Stimulated activated memory B cell treated with anti-CD40 and anti-IgM and Interleukin-4, amounts not matched to agents 10 μg/mL and 1 μg/mL and 100 μg/mL, for 72 hours (primary cell): ENCODE measurements around the gene RPS6KB2.
A peak's percentile ranks its signal among the peaks of the same experiment; 100 is the strongest.

ENCODE experiments used
- ATAC-seq: fragments of 150-1000 bp; cut with Tn5 transposase; 2 replicates; pipeline ENCODE4 v1.10.0; 2021
- H3K27ac Mint-ChIP-seq: one replicate; pipeline ENCODE4 v1.8.0; 2022; ENCODE audit warnings: mild to moderate bottlenecking, mixed read lengths
- H3K27me3 Mint-ChIP-seq: one replicate; pipeline ENCODE4 v1.8.0; 2022; ENCODE audit warnings: mixed read lengths
- H3K36me3 Mint-ChIP-seq: one replicate; pipeline ENCODE4 v1.8.0; 2022; ENCODE audit warnings: mixed read lengths
- H3K4me1 Mint-ChIP-seq: one replicate; pipeline ENCODE4 v1.8.0; 2022; ENCODE audit warnings: mixed read lengths
- H3K4me3 Mint-ChIP-seq: one replicate; pipeline ENCODE4 v1.8.0; 2022; ENCODE audit warnings: mild to moderate bottlenecking, moderate library complexity, mixed read lengths
- H3K9me3 Mint-ChIP-seq: one replicate; pipeline ENCODE4 v1.8.0; 2022; ENCODE audit warnings: mixed read lengths

Gene RPS6KB2

DNA sequence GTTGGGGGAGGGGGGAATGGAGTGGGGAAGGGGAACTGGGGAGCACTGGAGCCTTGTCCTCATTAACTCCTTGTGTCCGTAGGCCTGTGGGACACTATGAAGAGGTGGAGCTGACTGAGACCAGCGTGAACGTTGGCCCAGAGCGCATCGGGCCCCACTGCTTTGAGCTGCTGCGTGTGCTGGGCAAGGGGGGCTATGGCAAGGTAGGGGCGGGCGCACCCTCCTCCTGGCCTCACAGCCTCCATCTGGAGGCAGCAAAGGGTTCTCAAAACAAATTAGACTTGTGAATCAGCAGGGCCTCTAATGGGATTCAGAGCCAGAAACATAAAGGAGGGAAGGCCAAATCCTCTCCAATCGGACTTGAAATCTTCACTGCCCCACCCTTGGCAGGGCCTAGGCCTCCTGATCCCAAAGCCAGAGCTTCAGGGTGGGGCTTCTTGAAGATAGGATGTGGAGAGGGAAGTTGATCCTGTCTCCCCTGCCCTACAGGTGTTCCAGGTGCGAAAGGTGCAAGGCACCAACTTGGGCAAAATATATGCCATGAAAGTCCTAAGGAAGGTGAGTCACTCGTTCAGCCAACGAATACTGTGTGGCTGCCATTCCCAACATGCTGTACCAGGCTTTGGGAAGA is 859 bp downstream of the RPS6KB2 start:
- Mint-ChIP-seq H3K27ac (peak overlapping the region; percentile 91), H3K4me1 (peaks cover 51% of the 10 kb centered on the region), H3K27me3 (no peaks in the 10 kb centered on the region), H3K4me3 (peak overlapping the region; percentile 92), H3K9me3 (no peaks in the 10 kb centered on the region), H3K36me3 (peaks cover 24% of the 10 kb centered on the region)
- ATAC-seq: no peak

DNA sequence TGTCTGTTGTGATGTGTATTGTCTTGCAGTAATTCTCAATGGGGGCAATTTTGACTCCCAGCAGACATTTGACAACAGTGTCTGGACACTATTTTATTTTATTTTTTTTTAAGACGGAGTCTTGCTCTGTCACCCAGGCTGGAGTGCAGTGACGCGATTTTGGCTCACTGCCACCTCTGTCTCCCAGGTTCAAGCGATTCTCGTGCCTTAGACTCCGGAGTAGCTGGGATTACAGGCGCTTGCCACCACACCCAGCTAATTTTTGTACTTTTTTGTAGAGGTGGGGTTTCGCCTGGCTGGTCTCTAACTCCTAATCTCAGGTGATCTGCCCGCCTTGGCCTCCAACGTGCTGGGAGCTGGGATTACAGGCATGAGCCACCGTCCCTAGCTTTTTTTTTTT is 1.4 kb downstream of the RPS6KB2 start:
- H3K36me3 Mint-ChIP-seq: peaks cover 26% of the 10 kb centered on the region
- ATAC-seq: no peak
- H3K9me3 Mint-ChIP-seq: no peaks in the 10 kb centered on the region
- peak overlapping the region; percentile 40 for H3K27ac Mint-ChIP-seq
- peaks cover 56% of the 10 kb centered on the region for H3K4me1 Mint-ChIP-seq
- no peak overlapping the region for H3K4me3 Mint-ChIP-seq
- H3K27me3 Mint-ChIP-seq: no peaks in the 10 kb centered on the region

DNA sequence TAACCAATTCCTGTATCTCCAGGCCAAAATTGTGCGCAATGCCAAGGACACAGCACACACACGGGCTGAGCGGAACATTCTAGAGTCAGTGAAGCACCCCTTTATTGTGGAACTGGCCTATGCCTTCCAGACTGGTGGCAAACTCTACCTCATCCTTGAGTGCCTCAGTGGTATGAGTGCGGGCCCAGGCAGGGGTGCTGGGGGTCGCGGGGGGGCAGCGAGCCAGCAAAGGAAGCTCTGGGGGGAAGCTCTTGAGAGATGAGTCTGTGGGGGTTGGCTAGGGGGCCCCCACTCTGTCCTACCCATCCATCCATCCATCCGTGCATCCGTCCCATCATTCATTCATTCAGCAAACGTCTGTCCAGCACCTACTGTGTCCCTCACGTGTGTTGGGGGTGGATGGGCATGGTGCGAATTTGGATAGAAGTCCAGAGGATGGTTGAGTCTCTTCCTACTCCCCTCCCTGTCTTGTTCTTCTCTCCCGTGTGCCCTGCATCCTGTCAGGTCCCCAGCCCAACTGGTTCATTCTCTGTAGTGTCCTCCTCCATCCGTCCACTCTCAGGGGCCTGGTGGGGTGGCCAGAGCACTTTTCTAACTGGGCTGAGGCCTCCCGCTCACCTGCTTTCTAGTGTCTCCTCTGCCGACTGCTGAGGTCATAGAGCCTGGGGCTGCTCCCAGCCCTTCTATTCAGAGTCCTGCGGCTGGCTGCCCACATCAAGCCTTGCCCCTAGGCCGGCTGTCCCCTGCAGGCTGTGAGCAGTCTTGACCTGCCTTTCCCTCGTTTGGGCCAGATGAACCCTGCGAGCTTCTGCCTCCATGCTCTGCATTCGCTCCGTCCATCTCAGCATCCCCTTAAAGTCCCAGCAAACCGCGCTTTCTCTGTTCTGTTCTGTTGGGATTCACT is 3.3 kb downstream of the RPS6KB2 start:
- Mint-ChIP-seq H3K4me3 (no peak overlapping the region), H3K27me3 (no peaks in the 10 kb centered on the region), H3K9me3 (no peaks in the 10 kb centered on the region), H3K36me3 (peaks cover 43% of the 10 kb centered on the region), H3K27ac (peak overlapping the region; percentile 97), H3K4me1 (peaks cover 68% of the 10 kb centered on the region)
- ATAC-seq: no peak

DNA sequence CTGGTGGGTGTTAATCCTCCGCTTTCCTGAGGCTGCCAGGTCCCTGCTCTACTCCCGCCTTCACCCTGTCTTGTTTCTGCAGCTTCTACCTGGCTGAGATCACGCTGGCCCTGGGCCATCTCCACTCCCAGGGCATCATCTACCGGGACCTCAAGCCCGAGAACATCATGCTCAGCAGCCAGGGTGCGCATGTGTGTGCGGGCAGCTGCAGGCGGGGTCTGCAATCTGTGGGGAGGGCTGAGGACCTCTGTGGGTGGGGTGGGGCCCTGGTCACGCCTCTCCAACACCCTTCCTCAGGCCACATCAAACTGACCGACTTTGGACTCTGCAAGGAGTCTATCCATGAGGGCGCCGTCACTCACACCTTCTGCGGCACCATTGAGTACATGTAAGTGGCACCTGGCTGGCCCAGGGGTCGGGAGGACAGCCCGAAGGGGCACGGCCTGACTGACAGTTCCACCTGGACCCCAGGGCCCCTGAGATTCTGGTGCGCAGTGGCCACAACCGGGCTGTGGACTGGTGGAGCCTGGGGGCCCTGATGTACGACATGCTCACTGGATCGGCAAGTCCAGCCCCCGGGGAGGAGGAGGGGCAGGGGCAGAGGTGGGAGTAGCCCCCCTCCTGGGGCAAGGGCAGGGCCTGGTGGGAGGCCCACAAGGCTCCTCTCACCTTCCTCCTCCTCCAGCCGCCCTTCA is 4.5 kb downstream of the RPS6KB2 start:
- no peak for ATAC-seq
- peaks cover 54% of the 10 kb centered on the region for H3K36me3 Mint-ChIP-seq
- peak overlapping the region; percentile 50 for H3K4me3 Mint-ChIP-seq
- peaks cover 61% of the 10 kb centered on the region for H3K4me1 Mint-ChIP-seq
- peak overlapping the region; percentile 97 for H3K27ac Mint-ChIP-seq
- no peaks in the 10 kb centered on the region for H3K9me3 Mint-ChIP-seq
- no peaks in the 10 kb centered on the region for H3K27me3 Mint-ChIP-seq

DNA sequence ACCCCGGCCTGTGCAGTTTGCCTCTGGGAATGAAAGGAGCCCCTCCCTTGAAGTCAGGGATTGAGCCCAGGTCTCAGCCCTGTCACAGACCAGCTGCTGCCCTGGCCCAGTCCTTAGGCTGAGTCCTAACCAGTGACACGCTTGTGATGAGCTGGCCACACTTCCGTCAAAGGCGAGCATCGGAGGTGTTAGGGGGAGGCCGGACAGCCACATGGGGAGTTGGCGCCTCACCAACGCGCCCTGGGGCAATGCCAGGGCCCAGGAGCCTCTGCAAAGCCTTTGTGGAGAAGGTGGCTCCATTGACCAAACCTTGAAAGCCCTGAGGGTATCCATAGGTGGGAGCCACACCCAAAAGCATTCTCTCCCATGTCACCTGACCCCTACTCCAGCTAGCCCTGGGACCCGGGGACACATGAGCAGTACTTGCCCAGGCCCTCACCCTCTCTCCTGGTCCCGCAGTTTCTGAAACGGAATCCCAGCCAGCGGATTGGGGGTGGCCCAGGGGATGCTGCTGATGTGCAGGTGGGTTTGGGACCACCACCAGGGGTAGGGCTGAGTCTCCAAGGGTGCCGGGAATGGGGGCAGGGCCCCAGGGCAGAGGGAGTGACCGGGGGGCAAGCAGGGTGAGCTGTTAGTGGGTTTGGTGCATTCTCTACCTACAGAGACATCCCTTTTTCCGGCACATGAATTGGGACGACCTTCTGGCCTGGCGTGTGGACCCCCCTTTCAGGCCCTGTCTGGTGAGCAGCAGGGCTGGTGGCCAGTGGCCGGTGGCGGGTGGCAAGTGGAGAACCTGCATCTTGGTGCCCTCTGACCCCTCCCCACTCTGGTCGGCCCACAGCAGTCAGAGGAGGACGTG is 5.5 kb downstream of the RPS6KB2 start:
- Mint-ChIP-seq H3K27me3 (no peaks in the 10 kb centered on the region), H3K36me3 (peaks cover 55% of the 10 kb centered on the region), H3K27ac (peak overlapping the region; percentile 97), H3K4me1 (peaks cover 67% of the 10 kb centered on the region), H3K4me3 (peak overlapping the region; percentile 100), H3K9me3 (no peaks in the 10 kb centered on the region)
- no peak for ATAC-seq

DNA sequence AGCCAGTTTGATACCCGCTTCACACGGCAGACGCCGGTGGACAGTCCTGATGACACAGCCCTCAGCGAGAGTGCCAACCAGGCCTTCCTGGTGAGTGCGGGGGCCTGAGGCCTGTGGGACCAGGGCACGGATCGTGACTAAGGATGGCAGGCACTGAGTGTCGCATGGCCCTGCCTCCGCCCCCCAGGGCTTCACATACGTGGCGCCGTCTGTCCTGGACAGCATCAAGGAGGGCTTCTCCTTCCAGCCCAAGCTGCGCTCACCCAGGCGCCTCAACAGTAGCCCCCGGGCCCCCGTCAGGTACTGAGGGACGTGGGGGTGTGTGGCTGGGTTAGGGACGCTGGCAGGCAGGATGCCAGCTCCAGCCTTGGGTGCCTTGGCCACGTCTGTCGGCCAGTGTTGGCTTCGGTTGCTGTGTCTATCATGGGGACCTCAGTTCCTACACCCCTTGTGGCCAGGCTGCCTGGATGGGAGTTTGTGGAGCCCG is 6.1 kb downstream of the RPS6KB2 start:
- Mint-ChIP-seq H3K36me3 (peaks cover 62% of the 10 kb centered on the region), H3K27me3 (no peaks in the 10 kb centered on the region), H3K9me3 (no peaks in the 10 kb centered on the region), H3K4me3 (peak overlapping the region; percentile 100), H3K4me1 (peaks cover 74% of the 10 kb centered on the region), H3K27ac (peak overlapping the region; percentile 97)
- ATAC-seq: no peak

DNA sequence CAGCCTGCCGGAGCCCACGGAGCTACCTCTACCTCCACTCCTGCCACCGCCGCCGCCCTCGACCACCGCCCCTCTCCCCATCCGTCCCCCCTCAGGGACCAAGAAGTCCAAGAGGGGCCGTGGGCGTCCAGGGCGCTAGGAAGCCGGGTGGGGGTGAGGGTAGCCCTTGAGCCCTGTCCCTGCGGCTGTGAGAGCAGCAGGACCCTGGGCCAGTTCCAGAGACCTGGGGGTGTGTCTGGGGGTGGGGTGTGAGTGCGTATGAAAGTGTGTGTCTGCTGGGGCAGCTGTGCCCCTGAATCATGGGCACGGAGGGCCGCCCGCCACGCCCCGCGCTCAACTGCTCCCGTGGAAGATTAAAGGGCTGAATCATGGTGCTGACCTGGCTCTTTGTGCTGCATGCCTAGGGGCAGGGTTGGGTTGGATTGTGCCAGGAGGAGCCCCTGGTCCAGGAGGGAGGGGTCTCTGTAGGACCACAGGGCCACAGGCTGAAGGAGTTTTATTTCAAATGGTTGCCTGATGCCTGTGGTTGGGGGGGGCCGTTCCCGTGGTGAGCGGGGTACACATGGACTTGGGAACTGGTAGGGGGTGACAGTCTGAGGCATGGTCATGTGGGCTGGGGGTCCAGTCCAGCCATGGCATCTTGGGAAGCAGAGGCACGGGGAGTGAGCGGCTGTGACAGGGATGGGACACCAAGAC is 6.9 kb downstream of the RPS6KB2 start:
- H3K27ac Mint-ChIP-seq: peak overlapping the region; percentile 97
- no peaks in the 10 kb centered on the region for H3K9me3 Mint-ChIP-seq
- ATAC-seq: no peak

DNA sequence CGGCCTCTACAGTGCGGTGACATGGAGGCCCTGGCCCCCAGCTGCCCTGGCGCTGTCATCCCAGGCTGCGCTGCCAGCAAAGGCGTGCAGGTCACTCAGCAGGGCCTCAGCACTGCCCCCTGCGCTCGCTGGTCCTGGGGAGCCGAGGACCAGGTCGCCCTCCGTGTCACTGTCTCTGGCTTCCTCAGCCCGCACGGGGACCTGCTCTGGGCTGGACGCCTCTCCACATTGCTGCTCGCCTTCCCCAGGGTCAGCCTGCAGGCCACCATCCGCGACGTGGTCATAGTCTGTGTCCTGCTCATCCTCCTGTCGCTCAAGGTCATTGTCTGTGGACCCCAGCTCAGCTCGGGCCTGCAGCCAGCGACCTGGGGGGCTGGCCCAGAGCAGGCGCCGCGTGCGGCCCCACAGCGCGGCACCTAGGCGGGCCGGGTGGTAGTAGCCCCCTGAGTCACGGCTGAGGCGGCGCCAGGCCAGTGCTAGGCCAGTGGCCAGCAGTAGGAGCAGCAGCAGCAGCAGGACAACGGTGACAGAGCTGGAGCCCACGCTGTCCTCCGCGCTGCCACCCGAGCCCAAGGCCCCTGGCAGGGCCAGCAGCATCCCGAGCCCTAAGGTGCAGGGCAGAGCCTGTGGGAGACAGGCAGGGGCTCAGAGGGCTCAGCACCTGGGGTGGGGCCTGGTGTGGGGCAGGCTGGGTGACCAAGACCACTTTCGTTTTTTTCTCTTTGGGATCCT is 7.6 kb downstream of the RPS6KB2 start:
- H3K4me1 Mint-ChIP-seq: peaks cover 79% of the 10 kb centered on the region
- H3K27ac Mint-ChIP-seq: peak overlapping the region; percentile 97
- peaks cover 65% of the 10 kb centered on the region for H3K36me3 Mint-ChIP-seq
- H3K9me3 Mint-ChIP-seq: no peaks in the 10 kb centered on the region
- no peak for ATAC-seq
- H3K27me3 Mint-ChIP-seq: no peaks in the 10 kb centered on the region
- peak overlapping the region; percentile 100 for H3K4me3 Mint-ChIP-seq

More for the DNA sequence above, 6.9 kb downstream of the RPS6KB2 start:
- H3K36me3 Mint-ChIP-seq: peaks cover 65% of the 10 kb centered on the region
- H3K4me3 Mint-ChIP-seq: peak overlapping the region; percentile 100
- H3K4me1 Mint-ChIP-seq: peaks cover 78% of the 10 kb centered on the region
- H3K27me3 Mint-ChIP-seq: no peaks in the 10 kb centered on the region

DNA sequence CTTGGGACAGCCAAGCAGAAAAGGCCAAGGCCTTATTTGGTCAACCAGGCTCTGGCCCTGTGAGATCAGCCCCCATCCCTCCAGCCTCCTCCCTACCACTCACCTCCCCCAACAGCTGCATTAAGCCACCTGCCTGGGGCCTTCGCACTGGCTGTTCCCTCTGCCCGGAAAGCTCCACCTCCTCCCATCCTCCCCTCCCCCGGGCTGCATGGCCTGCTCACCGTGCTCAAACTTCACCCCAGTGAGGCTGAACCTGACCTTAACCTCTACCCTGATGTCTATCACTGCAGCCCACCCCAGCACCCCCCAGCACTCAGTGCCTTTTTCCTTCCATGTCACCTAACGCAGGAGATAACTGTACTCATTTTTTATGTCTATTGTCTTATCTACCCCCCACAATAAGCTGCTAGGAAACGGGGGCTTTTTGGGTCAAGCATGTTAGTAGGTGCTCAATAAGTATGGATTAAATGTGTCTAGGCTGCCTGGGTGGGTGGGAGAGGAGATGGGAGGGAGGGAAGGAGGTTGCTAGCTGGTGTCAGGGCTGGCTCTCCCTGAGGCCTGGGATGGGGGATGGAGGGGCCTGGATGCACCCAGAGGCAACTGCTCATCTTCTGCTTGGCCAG is 8.3 kb downstream of the RPS6KB2 start:
- Mint-ChIP-seq H3K9me3 (no peaks in the 10 kb centered on the region), H3K27ac (peak overlapping the region; percentile 97), H3K36me3 (peaks cover 64% of the 10 kb centered on the region), H3K4me1 (peaks cover 84% of the 10 kb centered on the region), H3K4me3 (peak overlapping the region; percentile 100), H3K27me3 (no peaks in the 10 kb centered on the region)
- peak; percentile 73 for ATAC-seq

DNA sequence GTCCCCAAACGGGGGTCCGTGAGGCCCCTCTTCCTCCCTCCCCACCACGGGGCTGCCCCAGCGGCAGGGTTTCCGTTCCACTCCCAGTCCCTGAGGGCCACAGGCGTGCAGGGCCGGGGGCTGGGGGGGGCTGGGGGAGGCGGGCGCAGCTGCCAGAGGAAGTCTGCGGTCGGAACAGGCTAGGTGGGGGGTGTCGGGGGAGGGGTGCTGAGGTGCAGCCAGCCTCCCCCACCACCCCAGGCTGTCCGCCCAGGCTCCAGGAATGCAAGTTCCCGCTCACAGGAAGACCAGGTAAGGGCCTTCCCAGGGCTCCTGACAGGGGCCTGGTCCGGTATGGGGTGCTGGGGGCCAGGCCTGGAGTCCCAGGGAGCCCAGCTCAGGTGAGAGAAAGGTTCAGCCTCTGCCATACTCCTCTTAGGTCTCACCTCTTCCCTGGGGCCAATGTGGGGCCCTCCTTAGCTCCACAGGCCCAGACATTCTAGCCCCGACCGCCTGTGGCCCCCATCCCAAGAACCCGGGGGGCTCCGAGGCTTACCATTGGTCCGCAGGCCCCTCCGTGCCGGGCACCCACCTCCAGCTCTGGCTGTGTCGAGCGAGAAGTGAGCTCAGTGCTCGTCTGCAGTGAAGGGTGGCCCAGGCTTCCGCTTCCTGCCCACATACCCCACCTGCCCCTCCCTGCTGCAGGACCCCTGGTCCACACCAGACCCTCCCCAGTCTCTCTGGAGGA is 9.0 kb downstream of the RPS6KB2 start, which contains the start of gene PTPRCAP:
Gene PTPRCAP, minus strand, starts transcription at position 601 of the 727 bp plus-strand sequence. Its CDS starts 63 bp downstream, at position 538.
- peaks cover 57% of the 10 kb centered on the region for H3K36me3 Mint-ChIP-seq
- ATAC-seq: peak; percentile 65
- H3K4me3 Mint-ChIP-seq: peak within 1 kb of the TSS; percentile 100
- H3K9me3 Mint-ChIP-seq: no peaks in the 10 kb centered on the region
- H3K27ac Mint-ChIP-seq: peak within 1 kb of the TSS; percentile 97
- no peaks in the 10 kb centered on the region for H3K27me3 Mint-ChIP-seq
- peaks cover 84% of the 10 kb centered on the region for H3K4me1 Mint-ChIP-seq

DNA sequence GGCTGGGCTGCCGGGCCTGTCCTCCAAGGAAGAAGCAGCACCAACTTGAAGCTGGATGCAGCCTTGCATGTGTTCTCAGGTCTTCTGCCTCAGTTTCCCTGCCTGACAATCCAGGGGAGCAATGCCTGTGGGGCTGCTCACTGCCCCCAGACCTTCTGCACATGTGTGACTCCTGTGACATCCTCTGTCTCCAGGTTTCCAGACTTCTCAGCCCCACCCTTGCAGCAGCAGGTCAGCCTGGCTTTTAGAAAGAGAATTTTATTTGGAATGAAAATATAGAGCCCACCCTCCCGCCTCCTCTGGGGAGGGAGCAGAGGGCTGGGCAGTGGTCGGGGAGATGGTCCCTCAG is 9.5 kb downstream of the RPS6KB2 start:
- Mint-ChIP-seq H3K4me3 (peak overlapping the region; percentile 100), H3K36me3 (peaks cover 55% of the 10 kb centered on the region), H3K9me3 (no peaks in the 10 kb centered on the region), H3K27me3 (no peaks in the 10 kb centered on the region), H3K4me1 (peaks cover 85% of the 10 kb centered on the region), H3K27ac (peak overlapping the region; percentile 97)
- ATAC-seq: no peak

DNA sequence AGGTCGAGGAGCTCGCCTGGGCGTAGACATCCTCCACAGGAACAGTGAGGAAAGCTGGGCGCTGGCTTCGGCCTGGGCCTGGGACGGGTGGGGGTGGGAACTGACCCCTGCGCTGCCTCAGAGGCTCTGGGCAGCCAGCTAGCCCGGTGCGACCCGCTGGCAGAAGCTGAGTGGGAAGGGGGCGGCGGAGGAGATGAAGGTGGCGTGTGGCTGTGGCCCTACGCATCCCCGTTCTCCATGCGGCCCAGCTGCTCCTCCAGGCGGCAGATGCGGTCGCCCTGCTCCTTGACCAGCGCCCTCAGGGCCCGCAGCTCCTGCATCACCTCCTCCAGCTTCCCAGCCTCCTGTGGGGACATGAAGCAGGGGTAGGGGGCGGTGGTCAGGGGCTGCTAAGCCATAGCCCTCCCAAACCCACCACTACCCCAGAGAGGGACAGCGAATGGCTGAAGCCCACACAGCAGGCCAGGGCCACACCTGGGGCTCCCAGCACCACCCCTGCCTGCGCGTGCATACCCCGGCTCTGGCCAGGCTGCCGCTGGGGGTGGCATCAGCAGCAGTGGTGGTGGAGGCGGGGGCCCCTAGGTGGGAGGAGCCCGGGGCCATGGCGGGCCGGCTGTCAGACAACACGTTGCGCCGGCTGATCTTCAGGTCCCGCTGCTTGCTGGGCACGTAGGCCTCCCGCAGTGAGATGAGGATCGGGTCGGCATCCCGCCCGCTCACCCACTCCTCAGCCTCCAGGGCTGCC is 10.0 kb downstream of the RPS6KB2 start:
- H3K27ac Mint-ChIP-seq: peak overlapping the region; percentile 97
- peaks cover 49% of the 10 kb centered on the region for H3K36me3 Mint-ChIP-seq
- peak overlapping the region; percentile 100 for H3K4me3 Mint-ChIP-seq
- no peaks in the 10 kb centered on the region for H3K9me3 Mint-ChIP-seq
- peak; percentile 67 for ATAC-seq
- H3K4me1 Mint-ChIP-seq: peaks cover 83% of the 10 kb centered on the region
- no peaks in the 10 kb centered on the region for H3K27me3 Mint-ChIP-seq
